ENCODE data around the gene CCL11.

DNA sequence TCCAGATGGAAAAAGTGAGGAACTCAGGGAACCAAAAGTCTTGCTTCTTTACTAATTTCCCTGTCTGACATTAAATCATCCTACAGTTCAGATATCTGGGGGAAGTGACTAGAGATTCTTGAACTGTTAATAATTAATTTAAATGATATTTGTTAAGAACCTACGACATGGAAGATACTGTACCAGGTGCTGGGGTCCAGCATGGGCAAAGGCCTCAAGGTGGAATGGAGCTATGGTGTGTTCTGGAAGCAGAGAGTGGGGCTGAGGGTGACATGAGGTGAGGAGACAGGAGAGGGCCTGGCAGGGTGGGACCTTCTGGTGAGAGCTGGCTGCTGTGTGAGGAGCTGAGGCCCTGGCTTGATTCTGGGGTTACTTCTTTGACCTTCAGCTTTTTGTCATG lies 36.5 kb upstream of the CCL11 start:
- no peak for TF ChIP-seq CTCF (IDR thresholded peaks at IDR 0.05; ENCODE audit: low read length)
- no peak for TF ChIP-seq EZH2 (optimal IDR thresholded peaks at IDR 0.05; ENCODE audit: low read depth, low read length)
- TF ChIP-seq EZH2phosphoT487 (IDR thresholded peaks at IDR 0.05; ENCODE audit: low read length): no peak

Data from MM.1S (cell line).